RPMI8226 (cell line): Measurements from ENCODE around the gene RABL2A.
"Not testable (repeated sequence)": the region's sequence is repeated elsewhere in the genome, so short reads cannot be mapped to it uniquely, and the experiment has no call there.

ENCODE experiments used
- DNase-seq: peaks from one replicate; pipeline ENCODE4 v3.0.0-alpha.2; 2015

RABL2A gene

DNA sequence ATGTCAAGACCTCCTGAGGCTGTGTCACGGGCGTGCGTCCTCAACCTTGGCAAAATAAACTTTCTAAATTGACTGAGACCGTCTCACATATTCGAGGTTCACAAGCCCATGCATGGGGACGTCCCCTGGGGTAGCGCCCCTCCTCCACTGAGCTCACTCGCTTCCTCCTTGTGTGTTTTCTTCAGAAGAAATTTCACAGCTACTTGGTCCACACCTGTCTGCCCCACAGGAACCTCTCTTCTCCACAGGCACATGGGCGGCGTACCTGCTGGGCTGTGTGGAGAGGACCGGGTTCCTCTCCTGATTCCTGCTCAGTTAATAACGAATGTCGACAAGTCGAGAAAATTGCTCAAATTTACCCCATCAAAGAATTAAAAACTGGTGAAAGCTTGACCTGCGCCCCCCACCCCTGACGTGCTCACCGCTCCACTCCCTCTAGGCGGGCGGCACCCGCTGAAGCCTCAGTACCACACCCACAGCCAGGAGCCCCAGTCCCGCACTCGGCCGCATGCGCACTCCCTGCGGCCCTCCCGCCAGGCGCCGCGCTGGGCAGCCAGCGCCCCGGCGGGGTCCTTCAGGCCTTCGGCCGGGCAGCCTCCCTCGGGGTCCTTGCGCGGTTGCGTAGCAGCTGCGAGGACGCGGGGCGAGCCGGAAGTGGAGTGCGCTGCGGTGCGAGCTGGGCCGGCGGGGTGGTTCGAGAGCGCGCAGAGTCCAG lies at the start of gene RABL2A:
RABL2A (plus strand) TSS at position 651 of the 715 bp plus-strand sequence. CDS start 1,341 bp downstream, outside the sequence.
- DNase-seq, result peak; percentile 85

GRCh38 chr2:113578508-113578907 lies 48.6 kb upstream of the RABL2A start:
- not testable (repeated sequence) for DNase-seq

DNA sequence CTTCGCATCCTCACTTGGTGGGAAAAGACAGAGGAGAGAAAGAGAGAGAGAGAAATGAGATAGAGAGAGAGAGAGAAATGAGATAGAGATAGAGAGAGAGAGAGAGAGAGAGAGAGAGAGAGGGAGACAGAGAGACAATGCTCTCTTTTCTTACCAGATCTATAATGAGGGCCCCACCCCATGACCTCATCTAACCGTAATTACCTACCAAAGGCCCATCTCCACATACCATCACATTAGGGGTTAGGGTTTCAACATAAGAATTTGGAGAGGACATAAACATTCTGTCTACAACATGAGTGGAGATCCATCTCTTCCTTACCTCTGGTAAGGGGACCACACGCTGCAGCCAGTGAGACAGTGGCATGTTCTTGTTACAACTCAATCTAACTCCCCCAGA lies 44.6 kb upstream of the RABL2A start:
- DNase-seq, result not testable (repeated sequence)

- DNase-seq, result peak; percentile 78
Observed at GRCh38 chr2:113583521-113584225, 43.4 kb upstream of the RABL2A start.

DNA sequence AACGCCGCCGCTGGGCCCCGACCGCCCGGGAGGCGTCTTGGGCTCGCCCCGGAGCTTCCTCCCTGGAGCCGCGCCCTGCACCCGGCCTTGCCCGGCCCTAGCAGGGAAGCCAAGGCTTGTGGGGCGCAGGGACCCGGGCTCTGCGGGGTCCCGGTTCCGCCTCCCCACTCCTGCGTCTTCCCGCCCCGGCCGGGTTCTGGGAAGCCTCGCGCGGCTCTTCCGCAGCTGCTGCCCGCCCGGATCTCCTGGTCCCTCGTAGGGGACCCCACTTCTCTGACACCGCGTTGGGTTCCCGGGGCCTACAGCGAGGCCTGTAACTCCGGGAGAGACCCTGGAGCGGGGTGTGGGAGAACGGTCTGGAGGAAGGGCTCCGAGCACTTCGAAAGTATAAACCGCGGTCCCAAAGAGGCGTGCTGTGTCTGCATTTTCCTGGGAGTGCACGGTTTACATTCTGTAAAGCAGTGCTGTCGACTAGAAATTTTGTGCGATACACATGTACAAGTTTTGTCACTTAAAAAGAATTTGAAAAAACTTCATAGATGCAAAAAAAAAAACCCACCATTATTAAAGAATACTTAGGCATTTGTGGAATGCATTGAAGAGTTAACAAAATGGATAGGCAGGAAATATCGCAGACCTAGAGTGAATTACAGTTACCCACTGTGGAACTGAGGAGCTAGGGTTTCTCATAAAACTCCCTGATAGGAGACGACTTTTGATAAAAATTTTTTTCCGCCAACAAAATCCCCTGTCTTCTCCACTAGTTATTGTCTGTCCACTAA lies 42.6 kb upstream of the RABL2A start:
- DNase-seq, result peak; percentile 2

DNA sequence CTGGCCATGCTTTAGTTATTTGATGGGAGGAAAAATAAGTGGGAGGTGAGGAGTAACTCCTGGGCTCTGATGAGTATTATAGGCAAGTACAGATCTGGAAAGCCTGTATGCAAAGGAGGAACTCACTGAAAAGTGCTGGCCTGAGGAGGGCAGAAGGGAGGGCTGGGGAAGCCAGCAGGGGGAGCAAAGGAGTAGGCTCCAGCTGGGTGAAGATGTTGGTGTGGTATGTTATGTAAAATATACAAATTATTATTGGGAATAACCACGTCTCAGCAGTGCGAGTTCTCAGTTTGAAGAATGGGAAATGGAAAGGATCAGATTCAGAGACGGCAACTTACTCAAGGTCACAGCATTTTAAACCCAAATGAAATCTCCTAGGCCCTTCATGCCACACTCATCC lies 39.9 kb upstream of the RABL2A start:
- peak; percentile 51 for DNase-seq

DNA sequence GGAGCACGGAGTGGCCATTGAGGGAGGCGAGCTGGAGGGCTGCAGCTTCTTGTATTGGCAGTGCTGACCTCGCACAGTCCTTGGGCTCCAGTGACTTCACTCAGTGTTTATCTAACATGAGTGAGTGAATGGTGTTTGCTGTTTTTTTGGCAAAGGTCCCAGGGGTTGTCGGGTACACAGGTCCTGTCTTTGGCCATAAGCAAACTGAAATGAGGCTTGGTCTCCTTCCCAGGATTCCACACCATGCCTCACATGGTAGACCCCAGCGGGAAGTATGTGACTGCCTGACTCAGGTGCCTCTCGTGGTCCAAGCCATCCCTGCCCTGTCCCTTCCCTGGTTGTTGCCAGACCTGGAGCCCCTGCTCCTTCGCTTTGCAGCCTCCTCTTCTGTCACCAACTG lies 37.5 kb upstream of the RABL2A start:
- not testable (repeated sequence) for DNase-seq

DNA sequence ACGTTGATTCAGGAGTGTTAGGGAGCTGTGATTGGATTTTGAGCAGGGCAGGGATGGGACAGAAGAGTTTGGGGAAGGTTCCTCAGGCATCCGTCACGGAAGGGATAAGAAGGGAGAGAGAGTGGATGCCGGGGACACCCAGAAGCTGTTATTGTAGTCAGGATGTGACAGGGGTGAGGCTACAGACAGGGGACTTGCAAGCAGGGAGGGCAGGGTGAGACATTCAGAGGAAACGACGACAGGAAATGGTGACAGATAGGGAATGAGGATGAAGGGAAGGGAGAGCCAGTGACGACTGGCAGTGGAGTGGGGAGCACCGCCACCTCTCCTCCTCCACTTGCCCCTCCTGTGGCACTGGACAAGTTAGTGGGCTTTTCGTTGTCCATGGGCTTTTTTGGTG lies 35.1 kb upstream of the RABL2A start:
- not testable (repeated sequence) for DNase-seq

DNA sequence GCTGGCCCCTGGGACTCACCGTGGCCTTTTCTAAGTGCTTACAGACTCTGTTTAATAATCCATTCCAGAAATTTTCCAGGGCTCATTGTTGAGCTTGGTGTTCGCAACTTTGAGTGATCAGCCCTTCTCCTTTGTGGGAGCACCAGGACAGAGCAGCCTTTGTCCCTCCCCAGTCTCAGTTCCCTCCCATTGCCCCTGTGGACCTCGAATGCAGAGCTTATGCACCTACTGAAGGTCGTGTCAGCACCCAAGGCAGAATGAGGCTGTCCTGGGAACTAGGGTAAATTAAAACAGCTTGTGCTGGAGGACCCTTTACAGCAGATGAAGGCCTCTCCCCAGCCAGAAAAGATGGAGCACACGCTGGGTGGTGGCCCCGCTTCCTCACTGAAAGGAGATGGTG lies 33.8 kb upstream of the RABL2A start:
- not testable (repeated sequence) for DNase-seq

DNA sequence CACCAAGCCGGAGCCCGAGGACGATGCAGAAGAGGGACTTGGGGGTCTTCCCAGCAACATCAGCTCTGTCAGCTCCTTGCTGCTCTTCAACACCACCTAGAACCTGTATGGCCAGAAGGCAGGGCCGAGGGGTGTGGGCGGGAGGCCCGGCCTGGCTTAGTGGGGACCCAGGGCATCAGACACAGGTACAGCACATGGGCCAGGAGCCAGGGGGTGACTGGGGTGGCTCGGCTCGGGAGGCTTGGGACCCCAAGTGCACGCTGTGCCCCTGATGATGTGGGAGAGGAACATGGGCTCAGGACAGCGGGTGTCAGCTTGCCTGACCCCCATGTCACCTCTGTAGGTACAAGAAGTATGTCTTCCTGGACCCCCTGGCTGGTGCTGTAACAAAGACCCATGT lies 31.3 kb upstream of the RABL2A start:
- not testable (repeated sequence) for DNase-seq

DNA sequence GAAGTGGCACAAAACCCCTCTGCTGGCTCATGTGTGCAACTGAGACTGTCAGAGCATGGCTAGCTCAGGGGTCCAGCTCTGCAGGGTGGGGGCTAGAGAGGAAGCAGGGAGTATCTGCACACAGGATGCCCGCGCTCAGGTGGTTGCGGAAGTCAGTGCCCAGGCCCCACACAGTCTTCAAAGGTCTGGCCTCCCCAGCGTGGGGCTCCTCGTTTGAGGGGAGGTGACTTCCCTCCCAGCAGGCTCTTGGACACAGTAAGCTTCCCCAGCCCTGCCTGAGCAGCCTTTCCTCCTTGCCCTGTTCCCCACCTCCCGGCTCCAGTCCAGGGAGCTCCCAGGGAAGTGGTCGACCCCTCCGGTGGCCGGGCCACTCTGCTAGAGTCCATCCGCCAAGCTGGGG lies 29.9 kb upstream of the RABL2A start:
- DNase-seq, result not testable (repeated sequence)

DNA sequence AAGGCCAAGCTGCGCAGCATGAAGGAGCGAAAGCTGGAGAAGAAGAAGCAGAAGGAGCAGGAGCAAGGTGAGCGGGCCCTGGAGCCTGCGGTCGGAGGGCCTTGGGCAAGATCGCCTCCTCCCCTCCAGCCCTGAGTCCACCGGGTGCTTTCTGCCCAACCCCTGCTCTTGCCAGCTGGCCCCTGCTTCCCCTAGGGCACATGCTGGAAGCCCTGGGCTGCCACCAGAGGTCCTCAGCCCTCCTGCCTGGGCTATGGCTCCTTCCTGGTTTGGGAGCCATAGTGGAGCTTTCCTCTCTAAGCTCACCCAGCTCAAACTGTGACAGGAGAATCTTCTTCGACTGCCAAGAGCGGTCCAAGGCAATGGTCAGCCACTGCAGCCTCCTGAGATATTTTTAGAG lies 29.5 kb upstream of the RABL2A start:
- DNase-seq, result peak; percentile 6

DNA sequence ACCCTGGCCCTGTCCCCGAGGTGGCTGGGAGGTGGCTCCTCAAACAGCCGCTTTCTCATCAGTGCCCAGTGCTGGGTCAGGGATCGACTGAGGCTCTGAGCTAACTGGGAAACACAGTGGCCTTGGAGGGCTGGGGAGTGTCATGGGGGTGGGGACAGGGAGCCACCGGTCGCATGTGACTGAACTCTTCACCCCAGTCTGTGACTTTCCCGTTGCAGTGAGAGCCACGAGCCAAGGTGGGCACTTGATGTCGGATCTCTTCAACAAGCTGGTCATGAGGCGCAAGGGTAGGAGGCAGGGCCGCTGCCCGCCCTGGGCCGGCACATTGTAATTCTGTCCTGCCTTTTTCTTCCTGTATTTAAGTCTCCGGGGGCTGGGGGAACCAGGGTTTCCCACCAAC lies 28.9 kb upstream of the RABL2A start:
- DNase-seq, result not testable (repeated sequence)

DNA sequence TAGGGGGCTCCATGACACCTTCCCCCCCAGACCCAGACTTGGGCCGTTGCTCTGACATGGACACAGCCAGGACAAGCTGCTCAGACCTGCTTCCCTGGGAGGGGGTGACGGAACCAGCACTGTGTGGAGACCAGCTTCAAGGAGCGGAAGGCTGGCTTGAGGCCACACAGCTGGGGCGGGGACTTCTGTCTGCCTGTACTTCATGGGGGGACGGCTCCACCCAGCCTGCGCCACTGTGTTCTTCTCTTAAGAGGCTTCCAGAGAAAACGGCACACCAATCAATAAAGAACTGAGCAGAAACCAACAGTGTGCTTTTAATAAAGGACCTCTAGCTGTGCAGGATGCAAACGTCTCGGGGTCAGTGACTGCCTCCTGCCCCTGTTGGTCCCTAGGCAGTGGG lies 28.3 kb upstream of the RABL2A start:
- DNase-seq, result not testable (repeated sequence)

GRCh38 chr2:113599208-113599607 lies 27.9 kb upstream of the RABL2A start:
- DNase-seq, result not testable (repeated sequence)

DNA sequence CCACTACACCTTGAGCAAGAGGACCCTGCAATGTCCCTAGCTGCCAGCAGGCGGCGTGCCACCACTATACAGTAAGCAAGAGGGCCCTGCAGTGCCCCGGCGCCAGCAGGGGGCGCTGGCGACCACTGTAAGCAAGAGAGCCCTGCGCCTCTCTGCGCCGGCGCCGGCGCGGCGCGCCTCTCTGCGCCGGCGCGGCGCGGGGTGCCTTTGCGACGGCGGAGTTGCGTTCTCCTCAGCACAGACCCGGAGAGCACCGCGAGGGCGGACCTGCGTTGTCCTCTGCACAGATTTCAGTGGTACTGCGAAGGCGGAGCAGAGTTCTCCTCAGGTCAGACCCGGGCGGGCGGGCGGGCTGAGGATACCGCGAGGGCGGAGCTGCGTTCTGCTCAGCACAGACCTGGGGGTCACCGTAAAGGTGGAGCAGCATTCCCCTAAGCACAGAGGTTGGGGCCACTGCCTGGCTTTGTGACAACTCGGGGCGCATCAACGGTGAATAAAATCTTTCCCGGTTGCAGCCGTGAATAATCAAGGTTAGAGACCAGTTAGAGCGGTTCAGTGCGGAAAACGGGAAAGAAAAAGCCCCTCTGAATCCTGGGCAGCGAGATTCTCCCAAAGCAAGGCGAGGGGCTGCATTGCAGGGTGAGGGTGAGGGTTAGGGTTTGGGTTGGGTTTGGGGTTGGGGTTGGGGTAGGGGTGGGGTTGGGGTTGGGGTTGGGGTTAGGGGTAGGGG lies 24.9 kb upstream of the RABL2A start:
- DNase-seq, result peak; percentile 86

- DNase-seq, result no peak
Observed at GRCh38 chr2:113602869-113603466, 24.1 kb upstream of the RABL2A start.

DNA sequence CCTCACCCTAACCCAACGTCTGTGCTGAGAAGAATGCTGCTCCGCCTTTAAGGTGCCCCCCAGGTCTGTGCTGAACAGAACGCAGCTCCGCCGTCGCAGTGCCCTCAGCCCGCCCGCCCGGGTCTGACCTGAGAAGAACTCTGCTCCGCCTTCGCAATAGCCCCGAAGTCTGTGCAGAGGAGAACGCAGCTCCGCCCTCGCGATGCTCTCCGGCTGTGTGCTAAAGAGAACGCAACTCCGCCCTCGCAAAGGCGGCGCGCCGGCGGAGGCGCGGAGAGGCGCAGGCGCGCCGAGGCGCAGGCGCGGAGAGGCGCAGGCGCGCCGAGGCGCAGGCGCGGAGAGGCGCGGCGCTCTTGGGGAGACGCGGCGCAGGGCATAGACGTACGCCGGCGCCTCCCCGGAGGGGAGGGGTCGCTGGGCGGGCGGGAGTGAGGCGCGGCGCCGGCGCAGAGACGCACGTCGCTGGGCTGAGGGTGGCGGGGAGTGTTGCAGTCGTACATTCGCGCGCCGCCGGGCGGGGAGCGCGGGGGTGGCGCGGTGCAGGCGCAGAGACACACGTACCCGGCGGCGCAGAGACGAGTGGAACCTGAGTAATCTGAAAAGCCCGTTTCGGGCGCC lies 23.5 kb upstream of the RABL2A start:
- DNase-seq, result peak; percentile 67

DNA sequence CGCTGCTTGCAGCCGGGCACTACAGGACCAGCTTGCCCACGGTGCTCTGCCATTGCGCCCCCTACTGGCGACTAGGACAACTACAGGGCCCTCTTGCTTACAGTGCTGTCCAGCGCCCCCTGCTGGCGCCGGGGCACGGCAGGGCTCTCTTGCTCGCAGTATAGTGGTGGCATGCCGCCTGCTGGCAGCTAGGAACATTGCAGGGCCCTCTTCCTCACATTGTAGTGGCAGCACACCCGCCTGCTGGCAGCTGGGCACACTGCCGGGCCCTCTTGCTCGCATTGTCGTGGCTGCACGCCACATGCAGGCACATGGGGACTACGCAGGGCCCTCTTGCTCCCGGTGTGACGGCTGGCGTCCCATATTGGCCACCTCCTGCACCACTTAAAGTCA lies 23.0 kb upstream of the RABL2A start:
- DNase-seq, result peak; percentile 89

GRCh38 chr2:113604661-113605060 lies 22.4 kb upstream of the RABL2A start:
- not testable (repeated sequence) for DNase-seq

GRCh38 chr2:113606036-113606435 lies 21.0 kb upstream of the RABL2A start:
- DNase-seq, result not testable (repeated sequence)

GRCh38 chr2:113609822-113610221 lies 17.2 kb upstream of the RABL2A start:
- not testable (repeated sequence) for DNase-seq
